Measurements from ENCODE around the gene ASCC1.

ASCC1 gene

GRCh38 chr10:72095195-72095594, 120.9 kb downstream of the ASCC1 start:
- H3K27ac ChIP-seq (ENCODE audit: low read depth, low read length): no peak overlapping the region
- no peaks in the 10 kb centered on the region for H4K20me1 ChIP-seq (ENCODE audit: low read depth, low read length)
- no peak overlapping the region for H3K4me3 ChIP-seq (ENCODE audit: insufficient read depth, low read length, poor library complexity, severe bottlenecking)
- no peak overlapping the region for H3K9ac ChIP-seq (ENCODE audit: low read length)
- H3F3A ChIP-seq (ENCODE audit: insufficient read depth): no peaks in the 10 kb centered on the region
- no peaks in the 10 kb centered on the region for H3K27me3 ChIP-seq (ENCODE audit: low read length)
- no peak for TF ChIP-seq EZH2phosphoT487 (conservative IDR thresholded peaks at IDR 0.05; ENCODE audit: low read length)
- no peak overlapping the region for H2AFZ ChIP-seq (ENCODE audit: low read depth, low read length, severe bottlenecking)
- H3K9me2 ChIP-seq (replicated peaks; ENCODE audit: insufficient read depth, low read length): no peaks in the 10 kb centered on the region
- H3K9me3 ChIP-seq (ENCODE audit: insufficient read depth, low read length): no peaks in the 10 kb centered on the region
- H3K79me2 ChIP-seq (ENCODE audit: insufficient read depth, low read length): no peaks in the 10 kb centered on the region
- H3K4me2 ChIP-seq (ENCODE audit: low read depth, low read length, poor library complexity, severe bottlenecking): no peak overlapping the region
- no peaks in the 10 kb centered on the region; the same call in 1 of the 2 replicates for H3K36me3 ChIP-seq (ENCODE audit: low read length)

- Histone ChIP-seq H3K79me2 (ENCODE audit: insufficient read depth, low read length) (no peaks in the 10 kb centered on the region), H3K36me3 (ENCODE audit: low read length) (no peaks in the 10 kb centered on the region; the same call in 1 of the 2 replicates), H3K27me3 (ENCODE audit: low read length) (no peaks in the 10 kb centered on the region), H3K9ac (ENCODE audit: low read length) (no peak overlapping the region), H3K4me3 (ENCODE audit: insufficient read depth, low read length, poor library complexity, severe bottlenecking) (no peak overlapping the region), H4K20me1 (ENCODE audit: low read depth, low read length) (no peaks in the 10 kb centered on the region), H3F3A (ENCODE audit: insufficient read depth) (no peaks in the 10 kb centered on the region), H3K4me2 (ENCODE audit: low read depth, low read length, poor library complexity, severe bottlenecking) (no peak overlapping the region), H3K9me3 (ENCODE audit: insufficient read depth, low read length) (no peaks in the 10 kb centered on the region), H2AFZ (ENCODE audit: low read depth, low read length, severe bottlenecking) (no peak overlapping the region), H3K9me2 (replicated peaks; ENCODE audit: insufficient read depth, low read length) (no peaks in the 10 kb centered on the region), H3K27ac (ENCODE audit: low read depth, low read length) (no peak overlapping the region)
- no peak for TF ChIP-seq EZH2phosphoT487 (conservative IDR thresholded peaks at IDR 0.05; ENCODE audit: low read length)
- TF ChIP-seq CTCF (IDR thresholded peaks at IDR 0.05; ENCODE audit: insufficient read depth, low read length, poor library complexity, severe bottlenecking): no peak
Measured at GRCh38 chr10:72094574-72094973, 121.5 kb downstream of the ASCC1 start.

GRCh38 chr10:72093450-72093849, 122.6 kb downstream of the ASCC1 start:
- H3K79me2 ChIP-seq (ENCODE audit: insufficient read depth, low read length): no peaks in the 10 kb centered on the region
- no peak for TF ChIP-seq EZH2phosphoT487 (conservative IDR thresholded peaks at IDR 0.05; ENCODE audit: low read length)
- TF ChIP-seq CTCF (IDR thresholded peaks at IDR 0.05; ENCODE audit: insufficient read depth, low read length, poor library complexity, severe bottlenecking): no peak
- no peak overlapping the region for H3K9ac ChIP-seq (ENCODE audit: low read length)

GRCh38 chr10:72092987-72093386, 123.1 kb downstream of the ASCC1 start:
- H3K27me3 ChIP-seq (ENCODE audit: low read length): no peaks in the 10 kb centered on the region

More at GRCh38 chr10:72093450-72093849, 122.6 kb downstream of the ASCC1 start:
- no peaks in the 10 kb centered on the region for H3F3A ChIP-seq (ENCODE audit: insufficient read depth)
- no peaks in the 10 kb centered on the region; the same call in 1 of the 2 replicates for H3K36me3 ChIP-seq (ENCODE audit: low read length)
- no peak overlapping the region for H3K27ac ChIP-seq (ENCODE audit: low read depth, low read length)
- H3K27me3 ChIP-seq (ENCODE audit: low read length): no peaks in the 10 kb centered on the region
- H4K20me1 ChIP-seq (ENCODE audit: low read depth, low read length): no peaks in the 10 kb centered on the region
- no peak overlapping the region for H2AFZ ChIP-seq (ENCODE audit: low read depth, low read length, severe bottlenecking)
- no peaks in the 10 kb centered on the region for H3K9me3 ChIP-seq (ENCODE audit: insufficient read depth, low read length)
- H3K4me2 ChIP-seq (ENCODE audit: low read depth, low read length, poor library complexity, severe bottlenecking): no peak overlapping the region
- no peaks in the 10 kb centered on the region for H3K9me2 ChIP-seq (replicated peaks; ENCODE audit: insufficient read depth, low read length)
- H3K4me3 ChIP-seq (ENCODE audit: insufficient read depth, low read length, poor library complexity, severe bottlenecking): no peak overlapping the region

More at GRCh38 chr10:72092987-72093386, 123.1 kb downstream of the ASCC1 start:
- no peaks in the 10 kb centered on the region; the same call in 1 of the 2 replicates for H3K36me3 ChIP-seq (ENCODE audit: low read length)
- no peak overlapping the region for H3K9ac ChIP-seq (ENCODE audit: low read length)
- H4K20me1 ChIP-seq (ENCODE audit: low read depth, low read length): no peaks in the 10 kb centered on the region
- no peak overlapping the region for H3K4me2 ChIP-seq (ENCODE audit: low read depth, low read length, poor library complexity, severe bottlenecking)
- no peak overlapping the region for H3K27ac ChIP-seq (ENCODE audit: low read depth, low read length)
- H3K9me2 ChIP-seq (replicated peaks; ENCODE audit: insufficient read depth, low read length): no peaks in the 10 kb centered on the region
- H3F3A ChIP-seq (ENCODE audit: insufficient read depth): no peaks in the 10 kb centered on the region
- H2AFZ ChIP-seq (ENCODE audit: low read depth, low read length, severe bottlenecking): no peak overlapping the region
- H3K79me2 ChIP-seq (ENCODE audit: insufficient read depth, low read length): no peaks in the 10 kb centered on the region
- no peak for TF ChIP-seq CTCF (IDR thresholded peaks at IDR 0.05; ENCODE audit: insufficient read depth, low read length, poor library complexity, severe bottlenecking)
- no peak for TF ChIP-seq EZH2phosphoT487 (conservative IDR thresholded peaks at IDR 0.05; ENCODE audit: low read length)
- no peak overlapping the region for H3K4me3 ChIP-seq (ENCODE audit: insufficient read depth, low read length, poor library complexity, severe bottlenecking)
- H3K9me3 ChIP-seq (ENCODE audit: insufficient read depth, low read length): no peaks in the 10 kb centered on the region

Data from SU-DHL-6 (cell line).